Caco-2 (cell line): ENCODE data around the gene RPL12. TPM values are rescaled to one million over a fixed set of nuclear protein-coding genes. Genes with fewer than 3 reads are reported as not detected.

ENCODE experiments used
- BruUV-seq: library from RNA; stranded (reverse); fragments of 400-500 nt; replicated peaks from 2 replicates; lab custom pipeline; 2021; lab: Mats Ljungman, UMichigan
- CTCF ChIA-PET: fragments of 300-600 bp; sonication (Branson Sonifier 250); formaldehyde crosslinking; loops from one replicate; lab custom pipeline; 2022; ENCODE audit warnings: antibody characterized with exemption; lab: Charles Lee
- POLR2A ChIA-PET: fragments of 300-600 bp; sonication (Branson Sonifier 250); formaldehyde crosslinking; loops from one replicate; lab custom pipeline; 2022; ENCODE audit warnings: antibody characterized with exemption; lab: Charles Lee
- DNase-seq, 2 experiments: peaks; one replicate each; pipeline versions ENCODE4 v3.0.0 to v3.0.0-alpha.2; 2020 to 2022
- H3K27me3 ChIP-seq: replicated peaks from 2 replicates; pipeline ENCODE4 v1.6.0; 2011; ENCODE audit warnings: low read length; ENCODE audit not compliant: control insufficient read depth, insufficient read depth
- H3K36me3 ChIP-seq: 2 replicates; pipeline ENCODE4 v1.5.1; 2011; ENCODE audit warnings: low read length; ENCODE audit not compliant: control insufficient read depth, insufficient read depth
- H3K4me1 ChIP-seq: fragments of 250-450 bp; sonication (Bioruptor Pico); 2 replicates; pipeline ENCODE4 v1.5.1; 2020; ENCODE audit warnings: mild to moderate bottlenecking
- H3K4me3 ChIP-seq: 2 replicates; pipeline ENCODE4 v1.5.1; 2011; ENCODE audit warnings: low read depth, mild to moderate bottlenecking, control low read depth, low read length
- H3K9me3 ChIP-seq: fragments of 250-450 bp; sonication (Bioruptor Pico); 2 replicates; pipeline ENCODE4 v1.5.1; 2020; ENCODE audit warnings: mild to moderate bottlenecking, moderate library complexity
- H3K27ac Mint-ChIP-seq: one replicate; pipeline ENCODE4 v1.8.0; 2022; ENCODE audit warnings: mixed read lengths; ENCODE audit not compliant: unreplicated experiment
- H3K27me3 Mint-ChIP-seq: one replicate; pipeline ENCODE4 v1.8.0; 2022; ENCODE audit warnings: mixed read lengths; ENCODE audit not compliant: insufficient read depth, unreplicated experiment
- H3K36me3 Mint-ChIP-seq: one replicate; pipeline ENCODE4 v1.8.0; 2022; ENCODE audit warnings: mild to moderate bottlenecking, mixed read lengths; ENCODE audit not compliant: insufficient read depth, unreplicated experiment
- H3K4me1 Mint-ChIP-seq: one replicate; pipeline ENCODE4 v1.8.0; 2022; ENCODE audit warnings: low read depth, mixed read lengths; ENCODE audit not compliant: unreplicated experiment
- H3K4me3 Mint-ChIP-seq: one replicate; pipeline ENCODE4 v1.8.0; 2022; ENCODE audit warnings: mild to moderate bottlenecking, moderate library complexity, mixed read lengths; ENCODE audit not compliant: unreplicated experiment
- H3K9me3 Mint-ChIP-seq: one replicate; pipeline ENCODE4 v1.8.0; 2022; ENCODE audit warnings: mixed read lengths; ENCODE audit not compliant: unreplicated experiment
- CTCF ChIP-seq, 2 experiments: fragments of 200-600 bp in 1 of 2; IDR thresholded peaks; 1 replicate in 1 of 2; 2 replicates in 1 of 2; pipeline versions ENCODE4 v1.5.1 to v1.8.0; 2011 to 2022; ENCODE audit warnings: antibody characterized with exemption in 1 of 2, control low read depth in 1 of 2, inconsistent platforms in 1 of 2, low read depth in 1 of 2, low read length in 1 of 2, mild to moderate bottlenecking in 1 of 2, moderate library complexity in 1 of 2; ENCODE audit not compliant: insufficient read depth in 1 of 2, severe bottlenecking in 1 of 2, unreplicated experiment in 1 of 2
- intact Hi-C: fragments of 100-400 bp; cut with micrococcal nuclease; formaldehyde crosslinking; loops from one replicate; pipeline ENCODE4 v1.10.0; 2022; ENCODE audit not compliant: unreplicated experiment
- total RNA-seq: library from RNA; stranded (reverse); gene quantifications from 2 replicates; pipeline ENCODE4 v1.2.3, GENCODE V29; 2022

RPL12 gene
- total RNA-seq, 1 experiment from 2014 or later = 1,592 TPM

- Histone ChIP-seq H3K27me3 (no peaks in the 10 kb centered on the region), H3K4me1 (no peaks in the 10 kb centered on the region), H3K36me3 (no peaks in the 10 kb centered on the region; the same call in 1 of the 2 replicates), H3K9me3 (no peaks in the 10 kb centered on the region), H3K4me3 (no peak overlapping the region)
- Mint-ChIP-seq H3K4me3 (no peak overlapping the region), H3K9me3 (no peaks in the 10 kb centered on the region), H3K27ac (no peak overlapping the region), H3K4me1 (no peaks in the 10 kb centered on the region), H3K27me3 (no peaks in the 10 kb centered on the region), H3K36me3 (peaks cover 64% of the 10 kb centered on the region)
- intact Hi-C loops = no loop called here
- TF ChIP-seq CTCF (IDR thresholded peaks at IDR 0.05; ENCODE audit: insufficient read depth in 1 of 2, low read depth in 1 of 2, low read length in 1 of 2, severe bottlenecking in 1 of 2, unreplicated experiment in 1 of 2) = no peak
- CTCF ChIA-PET = no interaction called here
- no peak for DNase-seq
- BruUV-seq = no TSS peak
- POLR2A ChIA-PET = no interaction called here
Observed at GRCh38 chr9:127430415-127430814, 20.8 kb downstream of the RPL12 start.

GRCh38 chr9:127428348-127428747, 22.9 kb downstream of the RPL12 start:
- BruUV-seq = no TSS peak

GRCh38 chr9:127426756-127427155, 24.4 kb downstream of the RPL12 start:
- Mint-ChIP-seq H3K36me3 (peaks cover 50% of the 10 kb centered on the region), H3K9me3 (no peaks in the 10 kb centered on the region), H3K27ac (no peak overlapping the region), H3K4me1 (peaks cover 13% of the 10 kb centered on the region), H3K4me3 (no peak overlapping the region), H3K27me3 (no peaks in the 10 kb centered on the region)
- DNase-seq = no peak
- Histone ChIP-seq H3K4me3 (no peak overlapping the region), H3K36me3 (no peaks in the 10 kb centered on the region; the same call in 1 of the 2 replicates), H3K4me1 (peaks cover 12% of the 10 kb centered on the region), H3K9me3 (no peaks in the 10 kb centered on the region), H3K27me3 (no peaks in the 10 kb centered on the region)
- POLR2A ChIA-PET = no interaction called here
- no peak for TF ChIP-seq CTCF (IDR thresholded peaks at IDR 0.05; ENCODE audit: insufficient read depth in 1 of 2, low read depth in 1 of 2, low read length in 1 of 2, severe bottlenecking in 1 of 2, unreplicated experiment in 1 of 2)
- intact Hi-C loops = no loop called here
- no TSS peak for BruUV-seq
- CTCF ChIA-PET = no interaction called here

More at GRCh38 chr9:127428348-127428747, 22.9 kb downstream of the RPL12 start:
- Histone ChIP-seq H3K36me3 (no peaks in the 10 kb centered on the region; the same call in 1 of the 2 replicates), H3K27me3 (no peaks in the 10 kb centered on the region), H3K9me3 (no peaks in the 10 kb centered on the region), H3K4me1 (no peaks in the 10 kb centered on the region), H3K4me3 (no peak overlapping the region)
- TF ChIP-seq CTCF (IDR thresholded peaks at IDR 0.05; ENCODE audit: insufficient read depth in 1 of 2, low read depth in 1 of 2, low read length in 1 of 2, severe bottlenecking in 1 of 2, unreplicated experiment in 1 of 2) = no peak
- intact Hi-C loops = no loop called here
- Mint-ChIP-seq H3K27me3 (no peaks in the 10 kb centered on the region), H3K4me1 (no peaks in the 10 kb centered on the region), H3K4me3 (no peak overlapping the region), H3K27ac (no peak overlapping the region), H3K36me3 (peaks cover 59% of the 10 kb centered on the region), H3K9me3 (no peaks in the 10 kb centered on the region)
- POLR2A ChIA-PET = no interaction called here
- CTCF ChIA-PET = no interaction called here
- no peak for DNase-seq
